ENCODE results near the gene NOC4L.

NOC4L gene

GRCh38 chr12:132171968-132172521 lies 27.8 kb downstream of the NOC4L start:
- DNase-seq, result no peak

GRCh38 chr12:132172619-132173018 lies 28.4 kb downstream of the NOC4L start:
- DNase-seq, result no peak

GRCh38 chr12:132173135-132174014 lies 29.1 kb downstream of the NOC4L start:
- no peak for DNase-seq

- no peak for DNase-seq
Measured at GRCh38 chr12:132174015-132174838, 30.0 kb downstream of the NOC4L start.

GRCh38 chr12:132174839-132175490 lies 30.7 kb downstream of the NOC4L start:
- DNase-seq, result no peak

- DNase-seq, result no peak
Measured at GRCh38 chr12:132175496-132176384, 31.5 kb downstream of the NOC4L start.

- no peak for DNase-seq
Measured at GRCh38 chr12:132176385-132176919, 32.2 kb downstream of the NOC4L start.

GRCh38 chr12:132176920-132177551 lies 32.8 kb downstream of the NOC4L start:
- DNase-seq, result no peak

GRCh38 chr12:132178316-132178715 lies 34.1 kb downstream of the NOC4L start:
- no peak for DNase-seq

- no peak for DNase-seq
Measured at GRCh38 chr12:132178801-132179401, 34.6 kb downstream of the NOC4L start.

- no peak for DNase-seq
Measured at GRCh38 chr12:132179431-132180362, 35.4 kb downstream of the NOC4L start.

GRCh38 chr12:132180648-132181546 lies 36.6 kb downstream of the NOC4L start:
- DNase-seq, result no peak

- no peak for DNase-seq
Measured at GRCh38 chr12:132181570-132182200, 37.4 kb downstream of the NOC4L start.

GRCh38 chr12:132182206-132182710 lies 38.0 kb downstream of the NOC4L start:
- no peak for DNase-seq

- no peak for DNase-seq
Measured at GRCh38 chr12:132182711-132183365, 38.6 kb downstream of the NOC4L start.

GRCh38 chr12:132185705-132186104 lies 41.4 kb downstream of the NOC4L start:
- no peak for DNase-seq

- no peak for DNase-seq
Measured at GRCh38 chr12:132186208-132186856, 42.1 kb downstream of the NOC4L start.

All from DMS 273 treated with DMSO at 0.1 percent for 48 hours (cell line).